HG03135 (cell line): ENCODE measurements around the gene COL6A5.
"Not testable (repeated sequence)": the region's sequence is repeated elsewhere in the genome, so short reads cannot be mapped to it uniquely, and the experiment has no call there.

Experiments used
- ATAC-seq: cut with Tn5 transposase; IDR thresholded peaks from one replicate; pipeline ENCODE4 v1.9.1; 2021; ENCODE audit warnings: mild to moderate bottlenecking, moderate library complexity; ENCODE audit not compliant: unreplicated experiment

COL6A5 gene

DNA sequence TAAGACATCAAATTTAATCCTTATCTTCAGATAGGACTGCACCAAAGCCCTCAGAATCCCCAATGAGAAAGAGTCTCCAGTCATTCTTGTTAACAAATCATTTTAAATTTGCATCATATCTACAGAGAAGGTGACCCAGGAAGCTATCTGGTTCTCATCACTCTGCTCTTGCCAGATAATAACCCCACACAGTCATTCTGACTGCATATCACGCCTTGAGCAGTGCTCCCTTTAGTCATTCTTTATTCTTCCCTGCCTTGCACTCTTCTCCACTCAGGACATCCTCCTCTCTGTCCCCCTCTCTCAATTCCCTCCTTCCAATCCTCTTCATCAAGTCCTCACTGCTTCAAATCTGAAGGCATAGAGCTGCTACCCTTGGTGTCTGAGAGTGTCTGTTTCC is 87.8 kb downstream of the COL6A5 start:
- no peak for ATAC-seq

GRCh38 chr3:130442284-130442683 is 96.8 kb downstream of the COL6A5 start:
- ATAC-seq: no peak

- not testable (repeated sequence) for ATAC-seq
These were observed 101.4 kb downstream of the COL6A5 start for GRCh38 chr3:130446840-130447239.

GRCh38 chr3:130448155-130448554 is 102.7 kb downstream of the COL6A5 start:
- not testable (repeated sequence) for ATAC-seq

DNA sequence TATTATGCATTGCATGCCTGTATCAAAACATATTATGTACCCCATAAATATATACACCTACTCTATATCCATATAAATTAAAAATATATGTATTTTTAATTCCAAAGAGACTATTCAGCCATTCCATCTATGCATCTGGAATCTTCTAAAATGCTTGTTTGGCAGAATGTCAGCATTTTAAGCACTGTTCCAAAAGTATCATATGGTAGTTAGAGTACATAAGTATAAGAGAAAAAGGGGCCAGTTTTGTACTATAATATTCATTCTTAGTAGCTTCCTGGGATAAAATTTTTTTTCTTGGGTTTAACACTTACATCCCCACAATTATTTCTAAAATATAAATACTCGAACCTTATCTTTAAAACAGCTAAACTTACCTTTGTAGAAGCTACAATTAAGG is 111.1 kb downstream of the COL6A5 start:
- ATAC-seq: no peak

DNA sequence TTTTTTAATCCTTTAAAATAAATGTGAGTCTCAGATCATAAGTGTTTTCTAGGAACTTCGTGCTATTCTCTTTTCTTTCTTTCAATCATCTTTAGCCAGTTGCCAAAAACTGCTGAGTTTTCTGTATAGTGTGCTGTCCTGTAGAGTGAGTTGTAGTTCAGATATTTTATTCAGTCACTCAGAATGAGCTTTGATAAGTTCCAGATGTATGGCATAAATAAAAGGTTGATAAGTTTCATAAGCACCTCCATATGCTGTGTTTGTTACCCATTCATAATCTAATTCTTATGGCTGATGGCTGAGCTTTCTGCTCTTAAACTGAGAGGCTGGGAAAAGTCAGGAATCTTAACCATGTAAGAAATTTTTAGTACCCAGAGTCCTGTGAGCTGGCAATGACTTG is 112.2 kb downstream of the COL6A5 start:
- no peak for ATAC-seq

GRCh38 chr3:130459944-130460343 is 114.5 kb downstream of the COL6A5 start:
- ATAC-seq: no peak

DNA sequence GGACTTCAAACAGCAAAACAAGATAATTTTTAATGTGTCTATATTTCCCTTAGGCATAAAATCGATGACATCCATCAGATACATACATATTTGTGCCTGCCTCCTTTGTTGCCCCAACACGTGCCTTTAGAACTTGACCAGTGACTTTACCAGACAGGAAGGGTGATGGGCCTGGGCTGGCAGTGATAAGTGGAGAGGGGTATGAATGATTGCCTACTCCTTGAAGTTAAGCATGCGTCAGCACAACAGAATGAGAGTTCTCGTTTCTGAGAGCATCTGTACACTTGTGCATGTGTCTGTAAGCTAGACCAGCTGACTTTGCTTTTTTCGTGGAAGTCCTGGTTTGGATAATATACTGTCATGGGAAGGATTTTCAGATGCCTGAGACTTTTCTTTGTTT is 116.6 kb downstream of the COL6A5 start:
- no peak for ATAC-seq

DNA sequence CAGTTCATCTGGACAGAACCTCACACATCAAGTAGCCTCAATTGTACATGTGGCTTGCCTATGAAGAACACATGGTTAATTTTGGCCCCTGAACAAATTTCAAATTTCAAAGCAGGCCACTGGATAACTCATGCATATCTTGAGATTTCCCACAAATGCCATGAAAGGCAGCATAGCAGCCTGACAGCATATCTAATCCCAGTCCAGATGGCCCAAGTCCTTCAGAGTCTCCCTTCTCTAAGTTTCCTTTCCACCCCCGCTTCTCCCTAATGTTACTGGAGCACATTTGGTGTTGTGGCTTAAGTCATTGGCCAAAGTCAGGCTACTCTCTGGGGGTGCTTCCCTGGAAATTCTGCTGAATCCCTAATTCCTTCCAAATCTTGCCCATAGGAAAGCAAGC is 117.7 kb downstream of the COL6A5 start:
- ATAC-seq: no peak

GRCh38 chr3:130465521-130465920 is 120.0 kb downstream of the COL6A5 start:
- no peak for ATAC-seq

- ATAC-seq: no peak
These were observed 122.8 kb downstream of the COL6A5 start for GRCh38 chr3:130468311-130468710.

DNA sequence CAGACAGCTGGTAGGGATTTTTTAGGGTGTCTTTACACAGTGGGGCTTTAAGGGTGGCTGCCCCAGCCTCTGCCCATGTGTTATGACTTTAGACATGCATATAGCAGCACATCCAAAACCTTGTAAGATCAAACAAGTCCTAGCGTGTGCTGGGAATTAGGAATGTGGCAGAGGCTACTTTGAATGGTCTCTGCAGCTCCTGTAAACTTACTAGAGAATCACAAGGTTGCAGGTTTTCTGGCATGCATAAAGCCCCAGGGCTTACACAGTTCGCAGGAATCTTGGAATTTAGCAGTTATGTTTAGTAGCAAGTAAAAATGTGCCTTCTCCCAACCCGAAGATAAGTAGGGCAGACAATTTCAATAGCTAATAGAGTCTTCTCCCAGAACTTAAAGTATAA is 124.7 kb downstream of the COL6A5 start:
- no peak for ATAC-seq

DNA sequence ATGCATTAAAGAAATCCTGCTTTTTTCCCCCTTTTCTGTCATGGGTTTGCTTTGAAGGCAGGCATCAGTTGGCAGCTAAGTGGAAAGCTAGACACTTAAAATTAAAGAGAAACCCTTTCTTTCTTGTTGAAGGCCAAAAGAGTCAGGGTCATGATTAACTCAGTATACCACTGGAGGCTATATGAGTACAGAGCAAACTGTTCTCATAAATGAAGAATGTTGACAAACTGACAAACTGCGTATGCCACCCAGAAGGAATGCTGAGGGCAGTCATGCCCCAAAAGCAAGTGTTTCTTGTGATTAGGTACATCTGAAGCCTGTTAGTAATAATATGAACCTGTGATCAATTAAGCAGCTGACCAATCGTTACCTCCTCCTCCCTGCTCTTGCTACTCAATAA is 127.9 kb downstream of the COL6A5 start:
- no peak for ATAC-seq

- no peak for ATAC-seq
These were observed 135.3 kb downstream of the COL6A5 start for GRCh38 chr3:130480736-130481135.

GRCh38 chr3:130488288-130488687 is 142.8 kb downstream of the COL6A5 start:
- ATAC-seq: no peak

GRCh38 chr3:130488769-130489450 is 143.4 kb downstream of the COL6A5 start:
- ATAC-seq: no peak

DNA sequence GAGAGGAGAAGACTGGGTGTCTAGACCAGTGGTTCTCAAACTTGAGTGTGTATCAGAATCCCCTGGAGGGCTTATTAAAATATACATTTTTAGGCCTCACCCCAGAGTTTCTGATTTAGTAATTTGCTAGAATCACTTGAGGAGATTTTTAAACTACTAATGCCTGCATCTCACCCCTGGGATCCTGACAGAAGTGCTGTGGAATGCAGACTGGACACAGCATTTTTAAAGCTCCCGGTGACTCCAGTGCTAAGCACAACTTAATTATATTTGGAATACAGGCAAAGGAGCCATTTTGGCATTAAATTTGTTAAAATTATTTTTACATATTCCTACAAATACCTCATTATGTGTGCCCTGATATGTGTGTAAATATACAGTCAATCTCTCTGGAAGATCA is 144.8 kb downstream of the COL6A5 start:
- no peak for ATAC-seq

DNA sequence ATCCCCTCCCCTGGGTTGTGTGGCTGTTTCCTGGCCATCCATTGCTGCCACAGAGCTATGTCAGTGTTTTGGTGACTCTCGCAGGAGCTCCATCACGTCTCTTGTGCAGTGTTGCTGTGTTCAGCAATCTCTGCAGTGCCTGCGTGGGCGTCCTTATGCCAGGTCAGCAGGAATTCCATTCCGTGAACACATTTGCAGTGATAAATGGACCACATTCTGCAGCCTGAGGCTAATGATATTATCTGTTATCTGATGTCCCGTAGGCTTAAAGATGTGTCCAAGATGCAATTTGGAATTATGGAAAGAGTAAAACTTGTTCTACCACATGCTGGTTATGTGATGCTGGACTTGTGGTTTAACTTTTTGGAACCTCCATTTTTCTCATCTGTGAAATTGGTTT is 146.0 kb downstream of the COL6A5 start:
- ATAC-seq: no peak

DNA sequence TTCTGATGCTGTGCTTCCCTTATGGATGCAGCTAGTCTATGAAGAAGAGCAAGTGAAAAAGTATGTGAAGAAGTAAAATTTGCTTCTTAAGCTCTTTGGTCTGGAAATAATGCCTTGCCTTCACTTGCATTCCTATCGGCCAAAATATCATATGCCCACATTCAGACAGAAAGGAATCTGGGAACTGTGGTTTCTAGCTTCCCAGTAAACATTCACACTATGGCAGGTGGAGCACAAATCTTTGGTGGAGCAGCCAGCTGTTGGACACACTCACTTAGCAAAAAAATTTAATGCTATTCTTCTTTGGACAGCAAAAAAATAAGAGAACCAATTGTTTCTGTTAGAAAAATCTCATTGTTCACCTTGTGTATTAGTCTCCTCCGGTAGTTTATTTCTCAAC is 159.2 kb downstream of the COL6A5 start:
- ATAC-seq: no peak

- no peak for ATAC-seq
These were observed 160.6 kb downstream of the COL6A5 start for GRCh38 chr3:130506031-130506430.

DNA sequence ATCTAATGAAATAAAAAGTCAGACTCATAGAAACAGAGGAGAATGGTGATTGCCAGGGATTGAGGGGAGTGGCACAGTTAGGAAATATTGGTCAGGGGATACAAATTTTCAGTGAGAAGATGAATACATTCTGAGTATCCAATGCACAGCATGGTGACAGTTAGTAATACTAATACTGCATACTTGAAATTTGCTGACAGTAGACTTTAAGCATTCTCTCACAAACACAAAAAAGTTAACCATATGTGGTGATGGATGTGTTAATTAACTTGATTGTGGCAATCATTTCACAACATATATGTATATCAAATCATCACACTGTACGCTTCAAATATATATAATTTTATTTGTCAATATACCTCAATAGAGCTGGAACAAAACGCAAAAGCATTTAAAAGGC is 162.3 kb downstream of the COL6A5 start:
- ATAC-seq: no peak

- ATAC-seq: no peak
These were observed 163.5 kb downstream of the COL6A5 start for GRCh38 chr3:130509008-130509407.

- no peak for ATAC-seq
These were observed 169.2 kb downstream of the COL6A5 start for GRCh38 chr3:130514681-130515080.
